RPMI8226 (cell line): ENCODE measurements around the gene PLCH1.
"Not testable (repeated sequence)": the region's sequence is repeated elsewhere in the genome, so short reads cannot be mapped to it uniquely, and the experiment has no call there.

Experiments used
- DNase-seq: peaks from one replicate; pipeline ENCODE4 v3.0.0-alpha.2; 2015

PLCH1 gene

DNA sequence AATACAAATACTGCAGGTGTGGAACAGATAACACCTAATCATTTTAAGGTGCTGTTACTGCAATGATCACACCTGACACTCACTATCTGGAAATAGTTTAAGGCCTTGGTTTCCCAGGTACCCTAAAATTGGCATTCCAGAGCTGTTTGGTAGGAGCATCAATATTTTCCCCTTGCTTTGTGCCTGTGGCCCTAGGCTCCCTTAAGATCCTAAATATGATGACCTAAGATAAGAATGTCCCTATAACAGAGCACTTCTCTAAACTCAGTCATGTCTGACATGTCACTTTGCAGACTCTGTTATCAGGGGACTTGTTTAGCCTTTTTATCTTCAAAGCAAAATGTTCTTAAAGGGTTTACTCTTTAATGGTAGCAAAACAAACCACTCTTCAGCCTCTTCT lies 335.5 kb downstream of the PLCH1 start:
- DNase-seq, result no peak

DNA sequence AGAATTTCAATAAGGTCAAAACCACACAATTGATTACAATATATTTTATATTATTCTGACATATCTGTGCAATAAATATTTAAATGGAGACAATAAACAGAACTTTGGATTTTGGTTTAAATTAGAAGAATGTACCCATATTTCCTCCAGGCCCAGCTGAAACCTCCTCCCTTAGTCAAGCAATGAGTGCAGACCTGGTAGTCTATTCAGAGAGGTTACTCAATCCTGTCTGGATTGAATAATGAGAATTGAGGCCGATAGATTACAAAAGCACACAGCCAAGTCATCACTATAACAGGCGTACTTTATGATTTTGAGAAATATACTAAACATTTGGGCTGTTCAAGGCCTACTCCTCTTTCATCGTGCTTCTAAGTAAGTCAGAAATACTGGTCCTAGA lies 336.9 kb downstream of the PLCH1 start:
- no peak for DNase-seq

DNA sequence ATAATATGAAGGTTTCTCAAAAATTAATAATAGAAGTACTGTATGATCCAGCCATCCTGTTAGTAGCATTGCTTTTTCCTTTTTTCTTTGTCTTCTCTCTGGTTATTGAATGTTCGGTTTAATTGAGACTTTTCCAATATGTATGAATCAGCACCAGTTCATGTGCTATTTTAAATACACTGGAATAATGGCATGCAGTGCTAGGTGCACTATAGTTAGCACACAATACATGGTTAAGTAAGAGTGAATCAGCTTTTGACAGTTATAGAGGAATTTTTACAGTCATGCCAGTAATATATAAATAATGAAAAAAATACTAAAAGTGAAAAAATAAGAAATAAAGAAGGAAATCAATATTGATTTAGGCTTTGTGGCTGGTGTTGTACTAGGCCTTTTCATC lies 337.5 kb downstream of the PLCH1 start:
- DNase-seq, result no peak

DNA sequence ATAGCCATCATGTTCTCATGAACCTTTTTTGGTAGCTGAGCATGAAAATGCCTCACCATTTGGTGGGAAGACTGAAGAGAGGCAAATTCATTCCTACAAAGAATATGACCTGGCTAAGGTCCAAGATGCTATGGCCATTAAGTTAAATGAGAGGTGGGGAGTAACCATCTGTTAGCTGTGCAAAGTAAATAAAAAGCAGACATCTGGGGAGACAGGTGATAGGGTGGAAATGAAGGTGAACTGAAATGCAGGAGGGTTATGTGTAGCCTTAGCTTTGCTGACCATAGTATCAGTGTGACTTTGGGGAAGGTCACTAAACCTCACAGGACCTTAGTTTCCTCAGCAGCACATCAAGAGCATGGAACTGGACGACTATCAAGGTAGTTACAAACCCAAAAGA lies 340.4 kb downstream of the PLCH1 start:
- no peak for DNase-seq

DNA sequence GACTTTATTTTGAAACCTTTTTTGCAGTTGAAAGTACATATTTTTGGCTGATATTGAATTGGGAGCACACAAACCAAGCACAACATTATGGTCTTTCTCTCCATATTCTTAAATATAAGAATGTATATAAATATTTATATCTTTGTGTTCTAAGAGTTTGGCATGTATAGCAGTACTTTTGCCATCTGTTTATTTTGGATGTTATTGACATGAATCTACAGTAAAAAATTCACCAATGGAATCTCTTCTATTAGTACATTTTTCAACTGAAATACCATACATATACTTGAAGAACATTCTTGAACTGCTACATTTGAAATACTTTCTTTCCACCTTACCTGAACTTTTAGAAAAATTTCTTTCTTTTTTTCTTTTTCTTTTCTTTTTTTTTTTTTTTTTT lies 342.2 kb downstream of the PLCH1 start:
- no peak for DNase-seq

DNA sequence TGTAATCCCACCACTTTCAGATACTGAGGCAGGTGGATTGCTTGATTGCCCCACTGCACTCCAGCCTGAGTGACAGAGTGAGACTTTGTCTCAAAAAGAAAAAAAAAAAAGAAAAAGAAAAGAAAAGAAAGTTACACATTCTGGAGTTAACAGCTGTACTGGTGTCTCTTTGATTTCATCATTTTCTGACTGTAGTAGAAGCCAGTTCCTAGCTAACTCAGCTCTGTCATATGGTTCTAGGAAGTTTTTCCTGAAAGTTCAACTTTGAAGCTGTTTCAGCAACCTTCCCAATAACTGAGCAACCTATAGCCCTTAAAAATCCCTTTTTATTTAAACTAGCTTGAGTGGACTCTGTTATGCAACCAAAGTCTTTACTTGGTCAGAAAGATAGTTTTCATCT lies 346.8 kb downstream of the PLCH1 start:
- no peak for DNase-seq

DNA sequence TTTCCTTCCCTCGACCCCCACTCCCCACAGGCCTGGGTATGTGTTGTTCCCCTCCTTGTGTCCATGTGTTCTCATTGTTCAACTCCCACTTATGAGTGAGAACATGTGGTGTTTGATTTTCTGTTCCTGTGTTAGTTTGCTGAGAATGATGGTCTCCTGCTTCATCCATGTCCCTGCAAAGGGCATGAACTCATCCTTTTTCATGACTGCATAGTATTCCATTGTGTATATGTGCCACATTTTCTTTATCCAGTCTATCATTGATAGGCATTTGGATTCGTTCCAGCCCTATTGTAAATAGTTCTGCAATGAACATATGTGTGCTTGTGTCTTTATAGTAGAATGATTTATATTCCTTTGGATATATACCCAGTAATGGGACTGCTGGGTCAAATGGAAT lies 350.0 kb downstream of the PLCH1 start:
- DNase-seq, result not testable (repeated sequence)

DNA sequence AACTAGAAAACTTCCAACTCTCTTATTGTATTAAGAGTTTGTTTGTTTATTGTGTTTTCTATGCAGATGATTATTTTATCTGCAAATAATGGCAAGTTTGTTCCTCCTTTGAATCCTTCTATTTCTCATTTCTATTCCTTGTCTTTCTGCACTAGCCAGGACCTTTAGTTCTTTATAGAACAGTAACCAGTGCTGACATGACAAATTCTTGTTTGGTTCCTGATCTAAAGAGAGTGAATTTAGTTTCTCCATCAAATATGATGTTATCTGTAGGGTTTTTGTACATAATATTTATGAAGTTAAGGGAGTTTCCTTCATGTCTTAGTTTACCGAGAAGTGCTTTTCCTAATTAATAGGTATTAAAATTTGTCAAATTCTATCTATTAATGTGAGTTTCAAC lies 350.6 kb downstream of the PLCH1 start:
- no peak for DNase-seq

DNA sequence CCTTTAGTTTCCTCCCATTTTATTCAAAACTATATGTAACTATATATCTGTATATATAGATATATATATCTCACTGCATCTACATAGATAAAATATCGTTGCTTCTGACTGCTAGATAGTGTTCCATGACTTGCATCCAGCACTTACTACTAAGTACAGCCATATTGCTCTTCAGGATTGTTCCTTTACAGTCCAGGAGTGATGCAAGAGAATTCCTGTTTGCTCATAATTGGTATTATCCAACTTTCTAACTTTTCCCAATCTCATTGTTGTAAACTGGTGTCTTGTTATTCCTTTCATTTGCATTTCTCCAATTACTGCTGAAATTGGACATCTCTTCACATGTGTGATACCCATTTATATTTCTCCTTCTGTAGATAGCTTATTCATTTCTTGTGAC lies 351.6 kb downstream of the PLCH1 start:
- DNase-seq, result no peak

DNA sequence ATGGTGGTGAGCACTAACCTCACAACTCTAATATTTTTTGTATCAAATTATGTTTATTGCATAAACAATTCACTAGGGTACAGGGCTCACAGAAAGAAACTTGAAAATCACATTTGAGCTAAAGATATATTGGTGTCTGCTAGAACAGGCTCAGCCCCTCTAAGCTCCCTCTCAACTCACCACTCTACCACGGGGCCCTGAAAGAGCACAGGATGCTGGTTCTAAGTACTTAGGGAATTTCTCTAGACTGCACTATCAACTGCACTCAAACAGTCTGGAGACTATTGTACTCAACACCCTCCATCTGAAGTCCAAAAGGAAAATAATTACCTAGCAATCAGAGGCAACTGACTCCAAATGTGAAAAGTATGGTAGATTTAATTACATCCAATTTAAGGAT lies 352.7 kb downstream of the PLCH1 start:
- no peak for DNase-seq

DNA sequence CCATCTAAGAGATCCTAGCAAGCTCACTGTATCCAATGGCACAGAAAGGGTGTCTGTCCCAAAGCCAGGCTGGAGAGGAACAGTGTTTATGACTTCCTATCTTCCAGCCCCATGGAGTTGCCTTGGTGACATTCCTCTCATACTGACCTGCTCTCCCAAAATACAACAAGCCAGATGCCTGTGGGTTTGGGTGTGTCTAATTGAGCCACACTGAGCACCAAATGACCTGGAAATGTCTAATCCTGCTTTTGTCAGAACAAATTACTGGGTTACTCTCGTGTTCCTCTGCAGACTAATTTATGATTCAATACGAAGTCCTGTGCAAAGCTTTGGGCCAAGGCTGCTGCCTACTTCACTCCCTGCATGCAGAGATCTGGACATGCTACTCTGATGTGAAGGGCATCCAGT lies 353.3 kb downstream of the PLCH1 start:
- DNase-seq, result no peak

DNA sequence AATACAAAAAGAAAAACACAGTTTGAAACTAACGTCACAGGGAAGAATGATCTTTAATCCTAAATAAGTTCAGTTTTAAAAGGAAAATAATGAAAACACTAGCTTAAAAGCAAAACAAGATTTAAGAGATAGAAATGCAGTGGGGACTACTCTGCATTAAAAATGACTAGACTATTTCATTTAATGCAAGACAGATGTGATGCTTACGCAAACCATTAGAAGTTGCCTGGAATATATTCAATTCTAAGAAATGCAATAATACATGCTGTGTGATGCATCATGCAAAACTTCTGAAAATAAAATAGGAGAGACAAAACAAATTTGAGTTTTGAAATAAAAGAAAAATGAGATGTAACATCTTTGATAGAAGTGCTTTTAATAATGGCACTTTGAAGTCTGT lies 353.8 kb downstream of the PLCH1 start:
- DNase-seq, result no peak

DNA sequence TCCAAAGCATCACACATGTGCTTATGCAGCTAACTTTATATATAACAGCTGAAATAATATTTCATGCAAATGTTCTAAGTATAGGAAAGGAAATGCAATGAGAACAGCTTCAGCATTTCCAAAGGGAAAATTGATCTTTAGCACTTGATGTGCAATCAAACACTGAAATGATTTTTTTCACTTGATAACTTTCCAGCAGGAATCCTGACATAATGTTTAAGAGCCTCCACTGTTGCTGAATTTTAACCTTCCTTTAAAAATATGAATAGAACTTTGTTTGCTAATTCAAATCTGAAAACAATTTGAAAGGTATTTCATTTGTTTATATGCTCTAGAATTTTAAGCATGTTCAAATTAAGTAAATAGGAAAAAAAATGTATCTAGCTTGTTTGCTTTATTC lies 354.5 kb downstream of the PLCH1 start:
- DNase-seq, result no peak

DNA sequence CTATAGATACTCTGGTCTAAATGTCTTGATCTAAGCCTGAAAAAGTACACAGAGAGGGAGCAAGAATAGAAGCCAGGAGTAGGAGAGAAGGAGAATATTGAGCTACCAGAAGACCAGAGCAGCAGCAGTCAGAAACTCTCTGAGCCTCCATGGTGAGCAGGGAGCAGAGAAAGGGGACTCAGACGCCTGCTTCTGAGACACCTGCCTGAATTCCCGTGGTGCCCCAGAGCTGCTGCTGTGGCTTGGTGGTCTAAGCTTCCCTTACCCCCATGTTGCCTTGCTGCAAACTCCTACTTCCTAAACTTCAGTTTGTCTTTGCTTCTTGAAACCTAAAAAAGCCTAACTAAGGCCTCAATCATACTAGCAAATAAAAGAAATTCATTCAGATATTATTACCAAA lies 356.5 kb downstream of the PLCH1 start:
- DNase-seq, result no peak

DNA sequence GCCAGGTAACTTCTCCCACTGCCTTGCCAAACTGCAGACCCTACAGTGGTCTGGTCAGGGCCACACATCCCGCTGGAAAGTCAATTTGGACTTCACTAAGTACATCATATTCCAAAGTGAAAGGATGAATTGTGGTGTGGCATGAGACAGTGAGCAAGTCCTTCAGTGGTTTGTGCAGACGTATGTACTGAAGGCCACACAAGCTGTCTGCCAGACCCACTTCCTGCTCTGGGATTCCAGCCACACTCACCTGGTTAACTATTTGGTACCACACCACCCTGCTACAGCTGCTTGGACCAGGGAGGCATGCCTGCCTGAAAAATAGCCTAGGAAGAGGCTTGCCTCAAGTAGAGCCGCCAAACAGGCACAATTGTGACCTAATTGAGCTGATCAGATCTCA lies 357.3 kb downstream of the PLCH1 start:
- DNase-seq, result no peak

DNA sequence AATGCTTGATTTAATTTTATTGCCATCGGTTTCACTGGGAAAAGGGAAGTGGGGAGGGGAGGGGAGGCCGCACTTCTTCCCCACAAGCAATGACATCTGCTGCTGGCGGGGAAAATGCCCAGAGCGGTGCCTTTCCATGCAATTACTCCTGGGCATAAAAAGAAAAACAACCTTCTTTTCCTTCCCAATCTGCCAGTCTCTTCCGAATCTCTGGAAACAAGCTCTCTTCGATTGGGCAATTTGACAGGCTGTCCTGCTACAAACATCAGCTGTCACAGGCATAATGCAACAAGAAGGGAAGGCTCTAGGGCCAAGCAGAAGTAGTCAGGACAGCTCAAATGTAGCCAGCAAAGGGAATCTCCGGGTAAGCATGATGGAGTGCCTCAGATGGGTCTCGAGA lies 358.0 kb downstream of the PLCH1 start:
- DNase-seq, result no peak

DNA sequence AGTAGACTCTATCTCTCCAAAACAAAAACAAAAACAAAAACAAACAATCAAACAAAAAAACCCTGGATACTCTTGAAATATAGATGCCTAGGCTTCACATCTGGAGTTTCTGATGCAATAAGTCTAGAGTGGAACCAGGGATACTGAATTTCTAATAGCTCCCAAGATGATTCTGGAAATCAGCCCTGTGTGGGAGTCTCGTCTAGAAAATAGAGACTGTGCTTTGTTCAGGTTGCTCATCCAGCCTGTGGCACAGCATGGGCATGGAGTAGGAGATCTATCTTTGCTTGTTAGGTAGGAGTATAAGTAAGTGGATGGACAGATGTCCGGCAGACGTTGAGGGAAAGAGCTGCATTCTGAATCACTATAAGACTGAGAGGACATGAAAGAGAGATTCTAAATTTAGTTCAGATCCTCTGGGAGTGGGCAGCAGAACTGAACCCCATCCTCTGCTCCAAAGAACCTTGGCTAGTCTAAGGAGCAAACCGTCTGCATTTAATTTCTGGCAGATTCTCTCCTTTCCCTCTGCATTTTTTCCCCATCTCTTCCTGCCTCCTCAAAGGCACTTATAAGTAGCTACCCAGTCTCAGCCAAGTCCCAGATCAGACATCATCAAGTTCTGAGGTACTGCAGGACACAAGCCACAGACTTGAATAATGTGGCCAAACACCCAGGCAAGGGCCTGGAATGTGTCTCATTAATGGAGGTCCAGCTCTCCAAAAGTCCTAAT lies 358.8 kb downstream of the PLCH1 start:
- no peak for DNase-seq

DNA sequence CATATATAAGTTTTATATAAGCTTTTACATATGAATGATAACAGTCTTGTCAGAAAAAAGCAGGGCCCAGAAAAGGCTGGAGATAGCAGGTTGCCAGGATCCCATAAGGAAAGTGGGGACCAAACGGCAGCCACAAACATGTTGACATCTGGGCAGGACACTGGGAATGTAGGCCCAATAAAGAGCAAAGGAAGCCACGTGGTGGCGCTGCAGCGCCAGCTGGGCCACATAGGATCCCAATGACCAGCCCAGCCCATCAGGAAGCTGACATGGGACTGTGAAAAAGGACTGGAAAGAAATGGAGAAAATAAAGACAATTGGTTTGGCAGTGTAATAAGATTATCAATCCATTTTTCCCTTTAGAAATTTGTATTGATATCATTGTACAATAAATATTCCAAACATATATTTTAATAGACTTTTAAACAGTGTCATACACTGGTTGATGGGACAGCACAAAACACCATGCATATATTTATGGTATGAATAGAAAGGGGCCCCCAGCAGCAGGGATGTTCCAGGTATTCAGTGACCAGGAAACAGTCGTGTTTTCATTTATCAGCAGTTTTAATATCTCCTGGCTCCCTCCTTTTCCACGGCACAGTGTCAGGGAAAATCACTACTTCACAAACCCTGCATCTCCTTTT lies 362.4 kb downstream of the PLCH1 start:
- peak; percentile 67 for DNase-seq

DNA sequence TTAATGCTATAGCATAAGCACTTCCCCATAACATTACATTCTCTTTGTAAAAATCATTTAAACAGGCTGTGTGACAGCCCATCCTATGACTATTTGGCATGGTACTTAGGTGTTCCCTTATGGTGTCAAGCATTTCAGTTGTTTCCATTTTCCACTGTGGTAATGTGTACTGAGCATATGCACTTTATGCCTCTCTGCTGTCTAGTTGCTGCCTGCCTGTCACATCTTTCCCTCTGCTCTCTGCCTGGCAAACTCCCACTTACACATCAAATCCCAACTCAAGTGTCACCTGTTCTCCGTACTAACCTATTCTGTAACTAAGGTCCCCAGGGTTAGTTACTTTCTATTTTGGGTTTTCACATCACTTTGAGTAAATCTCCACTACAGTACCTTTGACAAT lies 367.0 kb downstream of the PLCH1 start:
- DNase-seq, result no peak

DNA sequence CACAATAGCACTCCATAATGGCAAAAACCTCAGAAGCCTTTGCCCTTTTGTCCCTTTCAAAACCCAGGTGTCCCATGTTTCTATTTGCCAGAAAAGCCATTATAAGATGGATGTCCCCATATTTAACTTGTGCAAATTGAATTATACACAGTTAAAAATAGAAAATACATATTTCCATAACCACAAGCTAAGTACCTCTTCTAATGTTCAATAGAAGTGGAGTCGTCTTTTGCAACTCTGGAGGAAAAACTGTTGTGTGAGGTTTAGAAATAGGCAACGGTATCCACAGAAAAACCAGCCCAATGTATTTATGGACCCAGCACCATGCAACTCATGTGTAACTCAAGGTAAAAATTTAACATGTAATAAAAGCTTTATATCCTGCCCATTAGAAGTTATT lies 367.8 kb downstream of the PLCH1 start:
- DNase-seq, result no peak

DNA sequence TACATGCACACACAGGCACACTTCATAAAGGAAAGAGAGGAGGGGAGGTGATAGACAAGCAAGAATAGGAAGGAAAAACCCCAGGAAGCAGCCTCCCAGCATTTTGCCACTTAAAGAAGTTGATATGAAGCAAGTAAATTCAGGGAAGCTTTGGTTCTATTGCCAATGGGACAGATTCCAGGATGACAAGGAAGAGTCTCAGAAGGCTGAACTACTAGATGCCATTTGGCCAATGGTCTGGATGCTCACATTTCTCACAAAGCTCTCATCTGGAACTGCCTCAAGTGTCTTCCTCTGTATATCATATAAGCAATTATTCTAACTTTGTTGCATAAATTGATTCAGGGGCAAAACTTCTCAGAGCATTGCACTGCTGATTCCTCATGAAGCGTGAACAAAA lies 372.6 kb downstream of the PLCH1 start:
- DNase-seq, result no peak

DNA sequence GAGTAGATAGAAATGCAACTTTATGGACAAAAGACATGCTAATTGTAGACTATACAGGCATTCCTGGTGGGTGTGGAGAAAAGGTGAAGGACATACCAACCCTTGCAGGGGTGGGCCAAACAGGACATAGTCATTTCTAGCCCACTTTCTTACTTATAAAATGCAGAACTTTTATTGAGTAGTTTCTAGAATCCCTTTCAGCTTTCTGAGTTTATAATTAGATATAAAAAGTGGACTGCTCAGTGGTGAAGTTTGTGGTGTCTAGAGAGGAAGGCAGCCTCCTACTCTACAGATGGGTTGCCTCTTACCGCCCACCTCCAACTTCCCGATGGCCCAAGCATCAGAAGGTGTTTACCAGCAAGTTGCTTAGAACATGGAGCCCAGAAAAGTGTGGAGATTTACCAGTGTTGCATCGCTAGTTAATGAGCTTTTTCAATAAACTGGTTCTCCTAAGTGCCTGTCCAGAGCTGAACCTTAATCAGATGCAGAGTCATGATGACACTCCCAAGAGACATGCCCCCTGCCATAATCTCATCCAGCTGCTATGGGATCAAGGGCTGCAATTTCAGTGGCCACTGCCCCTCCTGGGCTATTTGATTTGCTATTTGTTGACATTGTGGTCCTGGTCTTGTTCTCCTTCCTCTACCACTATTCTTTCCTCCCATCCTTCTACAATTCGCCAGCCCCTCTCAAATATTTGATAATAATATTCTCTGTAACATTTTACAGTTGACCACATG lies 373.9 kb downstream of the PLCH1 start:
- no peak for DNase-seq

DNA sequence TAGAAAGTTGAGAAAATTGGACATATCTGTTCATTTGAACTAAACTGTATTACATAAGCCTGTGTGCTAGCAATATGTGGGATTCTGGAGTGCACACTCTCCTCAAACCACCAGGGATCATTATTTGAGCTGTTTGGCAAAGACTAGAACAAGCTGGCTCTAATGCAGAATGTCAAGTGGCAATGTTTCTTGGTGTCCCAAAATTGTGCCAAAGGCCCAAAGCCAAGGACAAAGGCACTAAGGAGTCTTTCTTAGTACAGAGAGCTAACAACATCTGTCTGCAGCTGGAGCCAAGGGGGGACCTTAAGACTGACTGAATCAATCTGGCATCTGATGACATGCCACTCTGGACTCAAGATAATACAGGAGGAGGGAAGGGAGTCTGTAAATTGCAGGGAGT lies 374.7 kb downstream of the PLCH1 start:
- no peak for DNase-seq

DNA sequence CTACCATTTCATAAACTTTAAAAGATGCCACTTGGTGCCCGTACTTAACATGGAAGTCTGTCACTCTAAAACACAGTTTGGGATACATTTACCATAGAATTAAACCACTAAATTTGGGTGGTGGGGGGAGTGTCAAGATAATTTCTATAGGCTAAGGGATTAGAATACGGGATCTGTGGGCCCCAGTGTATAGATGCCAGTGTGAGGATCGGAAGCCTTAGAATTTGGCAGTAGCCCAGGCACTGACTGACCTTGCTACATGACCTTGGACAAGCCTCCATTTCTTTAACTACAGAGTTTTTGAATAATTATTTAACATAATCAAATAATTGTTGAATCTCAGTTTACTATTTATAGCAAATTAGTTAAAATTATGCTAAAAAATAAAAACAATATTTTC lies 375.1 kb downstream of the PLCH1 start:
- DNase-seq, result no peak
